HG02981 (cell line): ENCODE data around the gene KRT79.

ENCODE experiments used
- ATAC-seq: cut with Tn5 transposase; IDR thresholded peaks from one replicate; pipeline ENCODE4 v1.9.1; 2021; ENCODE audit warnings: mild to moderate bottlenecking, moderate library complexity; ENCODE audit not compliant: unreplicated experiment

KRT79 gene

GRCh38 chr12:52774629-52775250, 59.4 kb downstream of the KRT79 start:
- ATAC-seq = no peak

GRCh38 chr12:52772772-52773171, 61.3 kb downstream of the KRT79 start:
- ATAC-seq = no peak

GRCh38 chr12:52772188-52772587, 61.9 kb downstream of the KRT79 start:
- no peak for ATAC-seq

GRCh38 chr12:52771505-52771904, 62.6 kb downstream of the KRT79 start:
- ATAC-seq = no peak
